H7 (cell line): ENCODE measurements around the gene C16orf92. TPM values are rescaled to one million over a fixed set of nuclear protein-coding genes. Genes with fewer than 3 reads are reported as not detected.

Experiments
- DNase-seq: peaks from one replicate; pipeline ENCODE4 v3.0.0; 2012
- H3K27me3 ChIP-seq: 2 replicates; pipeline ENCODE4 v1.6.0; 2011; ENCODE audit warnings: mild to moderate bottlenecking, low read length; ENCODE audit not compliant: control insufficient read depth, insufficient read depth
- H3K36me3 ChIP-seq: replicated peaks from 2 replicates; pipeline ENCODE4 v1.5.1; 2011; ENCODE audit warnings: low read length; ENCODE audit not compliant: control insufficient read depth, insufficient read depth
- H3K4me3 ChIP-seq: 2 replicates; pipeline ENCODE4 v1.5.1; 2011; ENCODE audit warnings: low read depth, mild to moderate bottlenecking, control low read depth, low read length, moderate library complexity; ENCODE audit not compliant: insufficient read depth
- total RNA-seq: library from RNA; depleted of rRNA; stranded (reverse); fragments of >200 nt; shearing (Covaris generic); gene quantifications from 2 replicates; pipeline ENCODE4 v1.2.3, GENCODE V29; 2014

The C16orf92 gene
- total RNA-seq, 1 experiment from 2014 or later, result not detected

DNA sequence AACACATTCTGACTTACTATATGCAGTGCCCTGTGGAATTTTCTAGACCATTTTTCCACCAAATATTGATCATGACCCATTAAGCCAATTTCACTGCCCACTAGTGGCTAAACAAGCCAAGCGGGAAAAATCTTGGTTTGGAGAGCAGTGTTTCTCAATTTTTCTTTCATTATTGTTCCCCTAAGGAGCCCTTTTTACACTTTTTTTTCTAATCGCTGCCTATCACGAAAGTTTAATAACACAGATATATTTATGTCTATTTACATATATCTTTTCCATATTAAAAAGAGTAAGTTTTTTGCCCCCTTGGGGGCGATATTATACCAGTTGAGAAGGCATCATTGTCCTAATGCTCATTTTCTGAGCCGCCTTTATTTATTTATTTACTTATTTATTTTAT lies 18.8 kb downstream of the C16orf92 start:
- peak; percentile 25 for DNase-seq
- no peak overlapping the region for H3K4me3 ChIP-seq
- no peaks in the 10 kb centered on the region for H3K36me3 ChIP-seq
- H3K27me3 ChIP-seq, result no peaks in the 10 kb centered on the region; the same call in 1 of the 2 replicates

DNA sequence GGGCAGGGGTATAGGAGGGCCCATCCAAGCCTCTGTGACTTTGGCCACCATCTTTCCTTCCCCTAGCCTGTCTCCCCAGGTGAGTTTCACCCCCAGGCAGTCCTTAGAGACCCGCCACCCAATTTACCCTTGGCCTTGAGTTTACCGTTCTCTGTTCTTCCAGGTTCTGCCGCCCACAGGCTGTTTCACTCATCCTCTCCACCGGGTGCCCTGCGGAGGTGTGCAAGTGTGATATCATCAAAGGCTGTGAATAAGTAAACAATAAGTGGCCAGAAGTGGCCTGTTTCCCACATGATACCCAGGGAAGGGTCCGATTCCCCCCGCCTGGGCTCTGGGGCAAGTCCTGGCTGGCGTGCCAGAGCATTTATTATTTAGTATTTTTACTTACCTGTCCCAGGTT lies 23.2 kb downstream of the C16orf92 start:
- DNase-seq, result no peak
- Histone ChIP-seq H3K4me3 (no peak overlapping the region), H3K27me3 (no peaks in the 10 kb centered on the region), H3K36me3 (no peaks in the 10 kb centered on the region)

DNA sequence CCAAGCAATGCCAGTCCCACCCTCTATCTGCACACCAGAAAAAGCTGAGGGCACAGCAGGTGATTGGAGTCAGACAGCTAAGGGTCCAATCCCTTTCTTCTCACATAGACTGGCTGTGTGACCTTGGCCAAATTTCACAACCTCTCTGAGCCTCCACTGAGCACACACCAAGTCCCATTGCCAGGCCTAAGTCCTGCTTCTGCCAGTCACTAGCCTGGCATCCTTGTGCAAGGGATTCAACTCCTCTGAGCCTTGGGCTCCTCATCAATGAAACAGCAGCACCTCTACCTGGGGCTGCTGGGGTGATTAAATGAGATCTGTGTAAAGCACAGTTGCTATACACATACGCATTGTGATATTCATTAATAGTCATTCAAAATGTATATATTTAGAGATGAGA lies 23.6 kb downstream of the C16orf92 start:
- Histone ChIP-seq H3K27me3 (no peaks in the 10 kb centered on the region), H3K4me3 (no peak overlapping the region), H3K36me3 (no peaks in the 10 kb centered on the region)
- DNase-seq, result no peak

DNA sequence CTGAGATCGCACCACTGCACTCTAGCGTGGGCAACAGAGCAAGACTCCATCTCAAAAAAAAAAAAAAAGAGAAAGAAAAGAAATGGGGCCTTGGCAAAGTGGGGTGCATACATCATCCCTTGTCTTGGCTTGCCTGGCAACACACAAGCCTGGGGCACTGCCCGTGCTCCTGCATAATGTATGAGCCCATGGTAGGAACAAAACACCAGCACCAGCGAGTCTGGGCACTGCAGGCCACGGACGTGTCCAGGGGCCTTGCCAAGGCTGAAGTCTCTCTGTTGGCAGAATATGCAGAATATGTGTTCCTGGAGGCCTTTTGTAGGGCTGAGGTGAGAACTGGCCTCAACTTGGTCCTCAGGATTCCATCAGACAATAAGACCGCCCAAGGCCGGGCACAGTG lies 26.9 kb downstream of the C16orf92 start:
- H3K36me3 ChIP-seq, result no peaks in the 10 kb centered on the region

DNA sequence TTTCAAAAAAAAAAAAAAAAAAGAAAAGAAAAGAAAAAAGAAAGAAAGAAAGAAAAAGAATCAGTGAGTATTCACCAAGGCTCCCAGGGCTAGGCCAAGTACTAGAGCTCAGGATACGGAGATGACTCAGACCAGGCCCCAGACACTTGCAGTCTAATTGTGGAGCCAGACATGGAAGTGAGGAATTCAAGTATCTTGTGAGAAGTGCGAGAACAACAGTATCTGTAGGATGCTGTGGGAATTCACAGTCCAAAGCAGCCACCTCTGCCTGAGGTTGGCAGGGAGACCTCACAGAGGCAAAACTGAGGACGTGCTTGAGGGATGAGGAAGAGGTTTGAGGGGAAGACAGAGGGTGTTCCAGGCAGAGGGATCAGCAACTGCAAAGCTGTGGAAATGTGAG lies 28.5 kb downstream of the C16orf92 start:
- DNase-seq, result no peak
- Histone ChIP-seq H3K36me3 (no peaks in the 10 kb centered on the region), H3K27me3 (no peaks in the 10 kb centered on the region), H3K4me3 (no peak overlapping the region)

More for the DNA sequence above, 26.9 kb downstream of the C16orf92 start:
- Histone ChIP-seq H3K27me3 (no peaks in the 10 kb centered on the region), H3K4me3 (no peak overlapping the region)
- DNase-seq, result no peak

DNA sequence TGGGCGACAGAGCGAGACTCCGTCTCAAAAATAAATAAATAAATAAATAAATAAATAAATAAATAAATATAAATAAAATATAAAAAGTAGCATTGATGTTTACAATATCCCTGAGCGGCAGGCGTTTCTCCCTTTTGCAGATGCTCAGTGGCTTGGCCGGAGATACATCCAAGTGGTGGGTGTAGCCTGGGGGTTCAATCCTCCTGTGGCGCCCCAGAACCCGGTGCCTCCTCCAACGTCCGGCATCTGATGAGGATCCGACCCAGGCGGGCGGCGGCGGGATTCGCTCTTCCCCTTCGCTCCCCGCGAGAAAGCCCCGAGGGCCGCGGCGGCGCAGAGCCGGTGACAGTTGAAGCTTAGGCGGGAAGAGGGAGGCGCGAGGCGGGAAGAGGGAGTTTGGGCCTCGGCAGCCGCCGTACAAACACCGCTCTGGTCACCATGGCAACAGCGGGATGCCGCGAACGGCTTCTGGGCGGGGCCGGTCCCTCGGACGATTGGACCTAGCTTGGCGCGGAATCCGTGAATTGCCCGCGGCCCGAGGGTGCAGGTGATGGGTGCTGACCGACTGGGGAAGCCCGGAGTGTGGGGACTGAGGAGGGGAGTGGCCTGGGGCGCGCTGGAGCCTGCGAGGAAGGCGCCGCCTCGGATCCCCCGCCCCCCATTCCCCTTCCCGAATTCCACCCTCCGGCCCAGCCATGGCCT lies 29.8 kb downstream of the C16orf92 start:
- DNase-seq, result peak; percentile 98
- no peaks in the 10 kb centered on the region for H3K27me3 ChIP-seq
- peak overlapping the region; percentile 74 for H3K4me3 ChIP-seq
- H3K36me3 ChIP-seq, result no peaks in the 10 kb centered on the region

DNA sequence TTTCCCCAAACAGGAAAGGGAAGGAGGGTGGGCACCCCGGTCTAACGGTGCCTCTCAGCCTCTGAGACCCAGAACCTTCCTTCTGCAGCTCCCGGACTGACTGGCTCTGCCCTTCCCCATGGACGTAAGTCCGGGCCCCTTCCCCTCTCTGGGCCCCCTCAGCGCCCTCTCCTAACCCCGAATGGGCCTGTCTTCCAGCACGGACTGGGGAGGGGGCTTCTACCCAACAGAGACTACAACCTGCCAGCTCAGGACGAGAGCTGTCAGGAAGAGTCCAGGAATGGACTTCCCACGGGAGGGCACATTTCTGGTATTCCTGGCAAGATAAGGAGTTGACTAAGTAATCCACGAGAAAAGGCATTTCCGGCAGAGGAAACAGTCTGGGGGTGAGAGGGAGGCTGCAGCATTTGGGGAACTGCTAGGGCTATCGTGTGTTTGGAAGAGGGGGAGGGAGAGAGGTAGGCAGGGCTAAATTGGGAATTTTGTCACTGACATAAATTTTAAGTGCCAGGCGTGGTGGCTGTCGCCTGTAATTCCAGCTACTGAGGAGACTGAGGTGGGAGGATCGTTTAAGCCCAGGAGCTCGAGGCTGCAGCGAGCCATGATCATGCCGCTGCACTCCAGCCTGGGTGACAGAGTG lies 30.5 kb downstream of the C16orf92 start:
- peak; percentile 42 for DNase-seq
- H3K36me3 ChIP-seq, result no peaks in the 10 kb centered on the region
- H3K4me3 ChIP-seq, result peak overlapping the region; percentile 74
- H3K27me3 ChIP-seq, result no peaks in the 10 kb centered on the region

DNA sequence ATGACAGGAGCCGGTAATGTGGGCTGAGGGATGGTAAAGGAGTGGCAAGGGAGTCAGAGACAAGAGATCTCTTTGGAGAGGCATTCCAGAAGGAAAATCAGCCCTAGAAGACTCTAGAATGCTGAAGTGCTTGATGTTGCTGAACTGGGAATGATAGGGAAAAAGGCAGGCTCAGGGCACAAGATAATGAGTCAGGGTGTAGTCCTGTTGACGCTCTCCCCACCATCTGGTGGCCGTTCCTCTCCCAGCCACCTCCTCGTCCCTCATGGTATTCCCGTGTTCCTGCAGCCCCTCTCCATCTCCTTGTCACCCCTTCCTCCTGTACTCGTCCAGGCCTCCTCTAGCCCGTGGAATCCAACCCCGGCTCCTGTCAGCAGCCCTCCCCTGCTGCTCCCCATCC lies 31.5 kb downstream of the C16orf92 start:
- Histone ChIP-seq H3K36me3 (no peaks in the 10 kb centered on the region), H3K4me3 (no peak overlapping the region), H3K27me3 (no peaks in the 10 kb centered on the region)
- peak; percentile 39 for DNase-seq

DNA sequence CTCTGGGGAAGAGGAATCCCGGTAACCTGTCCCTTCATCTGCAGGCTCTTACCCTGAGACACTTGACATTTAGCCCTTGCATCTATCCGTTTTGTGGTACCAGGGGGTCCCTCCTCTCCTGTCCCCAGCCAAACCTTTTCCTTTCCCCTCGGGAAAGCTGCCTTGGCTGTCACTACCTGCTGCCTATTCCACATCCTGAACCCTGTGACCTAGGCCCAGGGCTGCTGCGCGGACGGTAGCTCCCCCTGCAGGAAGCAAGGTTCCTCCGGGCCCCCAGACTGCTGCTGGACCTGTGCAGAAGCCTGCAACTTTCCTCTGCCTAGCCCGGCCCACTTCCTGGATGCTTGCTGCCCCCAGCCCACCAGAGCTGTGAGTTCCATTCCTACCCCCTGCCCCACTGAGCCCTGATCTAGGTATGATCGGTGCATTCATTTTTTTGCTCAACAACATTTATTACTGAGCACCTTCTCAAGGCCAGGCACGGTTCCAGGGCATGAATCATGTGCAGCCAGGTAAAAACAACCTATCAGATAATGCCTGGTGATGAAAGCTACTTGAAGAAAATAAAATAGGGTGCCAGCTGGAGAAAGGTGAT lies 32.1 kb downstream of the C16orf92 start:
- H3K36me3 ChIP-seq, result no peaks in the 10 kb centered on the region
- H3K4me3 ChIP-seq, result no peak overlapping the region
- peak; percentile 90 for DNase-seq

DNA sequence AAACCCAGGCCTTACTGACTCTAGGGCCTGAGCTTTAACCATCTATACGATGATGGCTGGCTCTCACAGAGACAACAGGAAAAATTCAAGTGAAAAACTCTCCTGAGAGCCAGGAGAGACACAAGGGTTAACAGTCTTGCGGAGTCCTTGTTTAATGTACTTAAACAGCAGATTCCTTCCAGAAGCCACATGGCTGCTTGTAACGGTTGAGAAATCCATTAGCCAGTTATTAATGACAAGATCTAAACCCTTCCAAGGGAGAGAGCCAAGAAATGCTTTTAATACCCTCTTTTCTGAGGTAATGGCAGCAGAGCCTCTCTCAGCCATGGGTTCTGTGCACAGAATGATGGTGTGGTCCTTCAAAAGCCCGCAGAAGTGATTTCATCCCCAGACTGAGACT lies 37.3 kb downstream of the C16orf92 start:
- no peak for DNase-seq

More for the DNA sequence above, 32.1 kb downstream of the C16orf92 start:
- H3K27me3 ChIP-seq, result no peaks in the 10 kb centered on the region

DNA sequence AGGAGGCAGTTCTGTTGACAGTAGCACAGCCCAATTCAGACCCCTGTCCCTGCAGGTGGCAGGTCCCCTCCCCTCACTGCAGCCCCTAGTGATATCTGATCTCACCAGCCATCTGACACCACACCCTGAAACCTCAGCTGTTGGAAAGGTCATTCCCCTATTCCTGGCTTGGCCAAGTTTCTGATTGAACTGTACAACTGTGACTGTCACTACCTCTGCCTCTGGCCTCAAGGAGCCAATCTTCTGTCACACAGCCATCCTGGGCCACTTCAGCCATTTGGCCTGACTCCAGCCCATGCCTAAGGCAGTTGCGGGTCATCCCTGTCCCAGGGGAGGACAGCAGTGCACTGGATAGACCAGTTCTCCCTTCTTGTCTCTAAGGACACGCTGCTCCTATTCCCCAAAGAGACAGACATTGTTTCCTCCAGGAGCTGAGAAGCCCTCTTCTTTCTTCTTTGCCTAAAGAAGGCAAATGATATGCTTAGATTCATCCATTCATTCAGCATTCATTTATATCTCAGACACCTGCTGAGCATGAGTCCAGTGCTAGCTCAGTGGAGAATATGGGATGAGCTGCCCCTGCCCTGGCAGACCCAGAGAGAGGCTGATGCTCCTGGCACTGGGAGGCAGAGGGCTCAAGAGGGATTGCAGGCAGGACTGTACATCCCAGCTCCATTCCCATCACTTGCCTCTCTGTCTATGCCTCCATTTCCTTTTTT lies 38.0 kb downstream of the C16orf92 start:
- Histone ChIP-seq H3K36me3 (no peaks in the 10 kb centered on the region), H3K4me3 (no peak overlapping the region), H3K27me3 (no peaks in the 10 kb centered on the region)
- DNase-seq, result no peak

More for the DNA sequence above, 37.3 kb downstream of the C16orf92 start:
- no peak overlapping the region for H3K4me3 ChIP-seq
- H3K36me3 ChIP-seq, result no peaks in the 10 kb centered on the region
- H3K27me3 ChIP-seq, result no peaks in the 10 kb centered on the region

DNA sequence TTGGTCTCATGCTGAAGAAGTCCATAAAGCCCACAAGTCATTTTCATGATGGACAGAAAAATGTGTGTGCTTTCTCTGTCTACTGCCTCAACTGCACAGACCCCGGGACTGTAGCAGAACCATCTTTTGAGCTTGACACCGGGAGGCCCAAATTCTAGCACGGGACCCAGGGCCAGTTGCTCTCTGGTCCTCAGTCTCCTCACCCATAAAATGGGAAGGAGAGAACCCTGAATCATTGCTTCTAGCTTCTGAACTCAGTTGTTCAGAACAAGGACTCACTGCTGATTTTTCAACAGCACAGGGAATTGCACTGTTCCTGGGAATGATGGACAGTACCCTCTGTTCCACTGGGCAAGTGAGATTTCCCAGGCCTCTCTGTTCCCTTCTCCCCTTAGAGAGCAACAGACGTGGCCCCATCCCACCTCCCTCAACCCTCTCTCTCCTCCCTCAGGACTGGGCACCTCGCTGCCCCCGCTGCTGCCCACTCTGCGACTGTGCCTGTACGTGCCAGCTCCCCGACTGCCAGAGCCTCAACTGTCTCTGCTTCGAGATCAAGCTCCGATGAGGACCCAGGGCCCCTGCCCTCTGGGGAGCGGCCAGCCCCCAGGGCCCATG lies 40.4 kb downstream of the C16orf92 start:
- H3K27me3 ChIP-seq, result no peaks in the 10 kb centered on the region
- H3K36me3 ChIP-seq, result peaks cover 12% of the 10 kb centered on the region
- peak overlapping the region; percentile 99 for H3K4me3 ChIP-seq
- DNase-seq, result peak; percentile 4

DNA sequence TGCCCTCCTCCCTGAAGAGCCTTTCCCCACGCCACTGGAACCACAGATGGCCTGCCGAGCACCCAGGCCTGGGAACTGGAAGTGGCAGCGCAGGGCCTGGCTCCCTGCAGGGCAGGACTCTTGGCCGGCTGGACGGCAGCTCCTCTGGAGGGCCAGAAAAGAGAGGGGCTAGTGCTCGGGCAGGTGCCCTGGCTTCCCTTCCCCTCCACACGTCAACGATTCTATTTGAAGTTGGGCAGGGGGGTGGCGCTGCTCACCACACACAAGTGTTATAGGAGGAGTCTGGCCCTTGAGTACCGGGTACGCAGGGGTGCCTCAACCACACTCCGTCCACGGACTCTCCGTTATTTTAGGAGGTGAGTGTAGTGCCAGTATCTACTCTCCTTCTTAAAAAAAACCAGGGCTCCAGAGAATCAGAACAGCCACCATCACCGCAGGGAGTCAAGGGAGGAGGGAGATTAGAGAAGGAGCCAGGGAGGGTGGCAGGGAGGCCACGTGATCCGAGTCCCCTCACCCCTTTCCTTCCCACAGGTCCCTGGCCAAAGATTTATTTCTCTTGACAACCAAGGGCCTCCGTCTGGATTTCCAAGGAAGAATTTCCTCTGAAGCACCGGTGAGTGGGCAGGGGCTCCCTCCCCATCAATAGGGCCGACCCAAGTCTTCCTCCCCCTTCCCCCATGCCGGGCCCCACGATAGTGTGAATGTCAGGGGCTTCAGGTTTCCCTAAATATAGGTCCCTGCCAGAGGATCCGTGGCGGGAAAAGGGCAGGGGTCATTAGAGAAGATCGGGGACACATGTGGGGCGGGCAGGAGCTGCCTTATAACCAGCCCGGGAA lies 41.1 kb downstream of the C16orf92 start:
- Histone ChIP-seq H3K4me3 (peak overlapping the region; percentile 99), H3K36me3 (peaks cover 19% of the 10 kb centered on the region), H3K27me3 (no peaks in the 10 kb centered on the region)
- DNase-seq, result peak; percentile 88

DNA sequence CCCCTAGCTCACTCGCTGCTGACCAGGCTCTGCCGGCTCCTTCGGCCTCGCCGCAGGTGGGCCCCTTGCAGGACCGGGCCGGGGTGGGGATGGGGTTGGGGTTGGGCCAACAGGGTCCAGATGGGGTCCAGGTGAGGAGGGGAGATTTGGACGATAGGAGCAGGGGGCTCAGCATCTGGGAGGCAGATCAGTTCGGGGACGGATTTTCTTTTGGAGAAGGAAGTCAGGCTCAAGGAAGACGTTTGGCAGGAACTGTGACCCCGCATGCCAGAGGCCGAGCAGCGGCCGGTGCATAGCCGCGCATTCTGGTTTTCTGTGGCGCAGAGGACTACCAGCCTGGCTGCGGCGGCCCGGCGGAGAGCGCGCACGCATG lies 41.7 kb downstream of the C16orf92 start:
- DNase-seq, result no peak
- peak overlapping the region; percentile 99 for H3K4me3 ChIP-seq
- H3K27me3 ChIP-seq, result no peaks in the 10 kb centered on the region
- H3K36me3 ChIP-seq, result peaks cover 25% of the 10 kb centered on the region
